Stimulated activated CD4-positive, alpha-beta T cell treated with anti-CD3 and anti-CD28 coated beads, Interleukin-2, amount 100 ng/mL, for 4 hours (primary cell): ENCODE results near the gene CD151.

Experiments used
- DNase-seq: peaks from one replicate; pipeline ENCODE4 v3.0.0-alpha.2; 2020; ENCODE audit warnings: low read depth

The CD151 gene

DNA sequence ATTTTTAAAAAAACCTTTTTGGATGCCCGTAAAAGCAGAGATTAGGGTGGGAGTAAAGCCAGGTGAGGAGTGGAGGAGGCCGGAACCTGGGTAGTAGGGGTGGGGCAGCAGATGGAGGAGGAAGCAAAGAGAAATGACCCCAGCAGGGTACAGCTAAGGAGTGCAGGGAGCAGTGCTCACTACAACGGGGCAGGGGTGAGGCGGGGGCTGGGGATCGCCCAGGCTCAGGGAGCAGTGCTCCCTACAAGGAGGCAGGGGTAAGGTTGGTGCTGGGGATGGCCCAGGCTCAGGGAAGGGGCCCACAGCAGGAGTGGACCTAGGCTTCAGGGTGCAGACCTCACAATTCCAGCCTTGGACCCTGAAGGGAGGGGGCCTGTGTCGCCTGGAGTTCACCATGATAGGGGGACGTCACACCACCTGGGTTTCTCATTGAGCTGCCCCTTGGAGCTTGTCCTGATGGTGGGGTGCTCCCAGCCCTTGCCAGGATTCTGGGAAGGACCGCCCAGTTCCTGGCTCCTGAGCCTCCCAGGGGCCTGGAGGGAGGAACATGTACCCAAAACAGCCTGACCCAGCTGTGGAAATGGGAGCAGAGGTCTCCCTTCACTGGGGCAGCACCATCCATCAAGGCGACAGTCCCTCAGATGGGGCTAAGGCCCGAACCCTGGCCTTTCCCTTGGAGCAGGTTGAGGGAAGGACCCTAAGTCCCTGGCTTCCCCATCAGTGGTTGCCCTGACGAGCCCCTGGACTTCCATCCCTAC lies 16.9 kb upstream of the CD151 start:
- no peak for DNase-seq

DNA sequence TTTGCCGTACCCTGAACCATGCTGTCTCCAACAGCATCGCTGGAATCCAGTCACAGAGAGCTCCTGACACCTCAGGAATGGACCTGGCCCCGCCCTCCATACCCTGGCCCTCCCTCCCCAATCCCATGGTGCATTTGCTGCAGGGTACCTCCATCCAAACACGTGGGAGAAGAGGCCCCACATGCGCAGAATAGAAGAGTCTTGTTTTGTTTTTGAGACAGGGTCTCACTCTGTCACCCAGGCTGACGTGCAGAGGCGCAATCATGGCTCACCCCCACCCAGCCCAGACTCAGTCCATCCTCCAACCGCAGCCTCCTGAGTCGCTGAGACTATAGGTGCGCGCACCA lies 16.3 kb upstream of the CD151 start:
- no peak for DNase-seq

DNA sequence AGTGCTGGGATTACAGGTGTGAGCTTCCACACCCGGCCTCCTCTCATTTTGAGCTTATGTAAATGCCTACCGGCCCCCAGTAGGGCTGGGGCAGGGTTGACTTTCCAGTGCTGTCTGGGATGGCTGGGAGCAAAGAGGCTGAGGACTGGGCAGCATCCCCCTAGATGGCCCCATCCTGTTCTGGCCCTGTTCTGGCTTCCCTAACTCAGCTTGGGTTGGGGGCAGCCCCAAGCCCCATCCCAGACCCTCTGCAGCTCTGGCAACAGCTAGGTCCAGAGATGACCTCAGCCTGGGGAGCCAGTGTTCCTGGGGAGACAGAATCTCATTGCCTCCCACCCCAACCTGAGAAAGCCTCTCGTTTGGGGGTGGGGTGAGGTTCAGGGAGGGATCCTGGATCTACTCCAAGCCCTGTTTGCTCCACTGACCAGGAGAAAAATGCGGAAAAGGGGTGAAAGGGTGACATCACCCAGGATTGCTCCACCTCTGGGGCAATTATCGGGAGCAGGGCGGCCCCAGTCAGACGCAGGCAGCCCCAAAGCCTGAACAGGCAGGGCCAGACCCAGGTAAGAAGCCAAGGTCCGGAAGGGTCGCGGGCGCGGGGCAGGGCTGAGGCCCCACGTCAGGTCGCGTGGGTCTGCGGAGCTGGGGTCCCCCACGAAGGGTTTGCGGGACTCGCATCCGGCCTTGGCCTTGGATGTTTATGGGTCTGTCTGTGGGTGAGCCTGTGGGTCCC lies 14.2 kb upstream of the CD151 start, which contains the start of gene PNPLA2:
TSS of gene PNPLA2 (plus strand) at position 519 of the 733 bp plus-strand sequence. CDS start 805 bp downstream, outside the sequence.
- DNase-seq, result no peak

DNA sequence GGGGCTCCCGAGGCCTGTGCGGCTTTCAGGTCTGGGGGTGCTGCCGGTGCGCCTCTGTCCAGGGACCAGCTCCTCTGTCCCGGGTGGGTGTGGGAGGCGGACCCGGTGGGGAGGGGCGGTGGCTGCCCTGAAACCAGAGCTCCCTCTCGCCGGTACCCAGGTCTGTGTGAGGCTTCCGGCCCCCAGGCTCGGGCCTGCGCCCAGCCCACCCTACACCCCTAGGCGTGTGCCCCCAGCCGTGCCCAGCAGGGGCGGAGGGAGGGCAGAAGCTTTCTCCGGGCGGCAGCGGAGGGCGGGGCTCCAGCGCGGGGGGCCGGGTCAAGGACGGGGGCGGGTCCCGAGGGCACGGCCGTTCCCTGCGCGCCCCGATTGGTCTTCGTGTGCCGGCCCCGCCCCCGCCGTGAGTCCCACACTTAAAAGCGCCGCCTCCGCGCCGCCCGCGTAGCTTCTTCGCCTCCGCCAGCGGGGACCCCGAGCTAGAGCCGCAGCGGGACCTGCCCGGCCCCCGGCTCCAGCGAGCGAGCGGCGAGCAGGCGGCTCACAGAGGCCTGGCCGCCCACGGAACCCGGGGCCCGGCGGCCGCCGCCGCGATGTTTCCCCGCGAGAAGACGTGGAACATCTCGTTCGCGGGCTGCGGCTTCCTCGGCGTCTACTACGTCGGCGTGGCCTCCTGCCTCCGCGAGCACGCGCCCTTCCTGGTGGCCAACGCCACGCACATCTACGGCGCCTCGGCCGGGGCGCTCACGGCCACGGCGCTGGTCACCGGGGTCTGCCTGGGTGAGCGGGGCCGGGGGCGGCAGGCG lies 13.4 kb upstream of the CD151 start:
- peak; percentile 90 for DNase-seq

DNA sequence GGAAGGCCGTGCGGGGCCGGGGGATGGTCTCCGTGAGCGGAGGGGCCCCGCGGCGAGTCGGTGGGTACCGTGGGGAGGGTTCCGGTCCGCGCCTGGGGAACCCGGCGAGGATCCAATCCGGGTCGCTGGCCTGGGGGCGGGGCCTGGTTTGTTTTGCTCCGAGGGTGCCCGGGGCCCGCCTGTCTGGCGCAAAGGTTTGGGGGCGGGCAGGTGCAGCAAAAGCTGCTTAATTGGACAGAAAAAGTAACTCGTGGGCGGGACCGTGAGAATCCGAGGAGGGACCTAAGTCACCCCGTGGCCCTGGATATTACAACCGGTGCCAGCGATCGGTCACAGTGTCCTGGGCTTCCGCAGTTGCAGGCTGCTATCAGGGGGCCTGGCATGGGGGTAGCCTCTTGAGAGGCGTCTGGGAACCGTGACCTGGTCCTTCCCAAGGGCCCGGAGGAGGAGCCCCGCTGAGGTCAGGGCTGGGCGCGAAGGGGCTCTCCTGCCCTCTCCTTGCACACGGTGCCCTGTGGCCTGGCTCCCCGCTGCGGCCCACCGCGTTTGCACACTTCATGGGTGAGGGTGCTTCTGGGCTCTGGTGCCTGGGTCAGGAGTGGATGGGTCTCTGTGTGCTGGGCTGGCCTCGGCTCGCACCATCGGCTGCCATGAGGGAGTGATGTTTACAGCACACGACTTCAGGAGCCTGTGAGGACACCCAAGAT lies 12.7 kb upstream of the CD151 start:
- peak; percentile 84 for DNase-seq

DNA sequence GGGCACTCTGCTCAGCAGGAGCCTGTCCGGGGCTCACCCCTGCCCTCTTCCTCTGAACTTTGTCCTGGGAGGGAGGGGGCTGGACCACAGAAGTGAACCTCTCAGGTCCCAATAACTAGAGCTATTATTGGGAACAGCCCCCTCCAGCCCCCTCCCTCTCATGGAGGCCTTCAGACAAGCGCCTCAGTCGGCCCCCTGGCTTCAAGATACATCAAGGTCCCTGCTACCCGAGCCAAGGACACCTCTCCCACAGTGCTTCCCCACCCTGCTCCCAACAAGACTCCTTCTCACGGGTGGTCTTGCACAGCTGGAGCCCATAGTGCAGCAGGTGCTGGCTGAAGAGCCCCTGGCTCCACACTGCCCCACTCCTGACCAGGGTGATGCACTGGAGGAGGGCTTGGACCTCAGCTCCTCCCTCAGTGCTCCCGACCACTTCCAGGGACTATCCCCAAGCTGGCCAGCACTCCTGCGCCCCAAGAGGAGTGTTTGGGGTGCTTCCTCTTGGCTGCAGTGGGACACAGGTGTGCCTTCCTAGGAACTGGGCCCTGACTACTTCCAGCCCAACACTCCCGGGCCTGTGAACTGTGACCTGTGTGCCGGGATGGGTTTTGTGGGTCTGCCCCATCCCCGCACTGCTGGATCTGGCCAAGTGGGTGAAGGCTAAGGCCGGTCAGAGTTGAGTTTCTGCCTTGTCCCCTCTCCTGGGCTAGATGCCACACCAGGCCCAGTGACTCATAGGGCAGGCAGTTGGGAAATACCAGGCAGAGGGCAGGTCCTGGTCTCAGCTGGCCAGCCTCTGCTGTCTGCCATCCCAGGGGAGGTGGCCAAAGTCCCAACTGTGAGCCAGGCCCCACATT lies 11.9 kb upstream of the CD151 start:
- no peak for DNase-seq

DNA sequence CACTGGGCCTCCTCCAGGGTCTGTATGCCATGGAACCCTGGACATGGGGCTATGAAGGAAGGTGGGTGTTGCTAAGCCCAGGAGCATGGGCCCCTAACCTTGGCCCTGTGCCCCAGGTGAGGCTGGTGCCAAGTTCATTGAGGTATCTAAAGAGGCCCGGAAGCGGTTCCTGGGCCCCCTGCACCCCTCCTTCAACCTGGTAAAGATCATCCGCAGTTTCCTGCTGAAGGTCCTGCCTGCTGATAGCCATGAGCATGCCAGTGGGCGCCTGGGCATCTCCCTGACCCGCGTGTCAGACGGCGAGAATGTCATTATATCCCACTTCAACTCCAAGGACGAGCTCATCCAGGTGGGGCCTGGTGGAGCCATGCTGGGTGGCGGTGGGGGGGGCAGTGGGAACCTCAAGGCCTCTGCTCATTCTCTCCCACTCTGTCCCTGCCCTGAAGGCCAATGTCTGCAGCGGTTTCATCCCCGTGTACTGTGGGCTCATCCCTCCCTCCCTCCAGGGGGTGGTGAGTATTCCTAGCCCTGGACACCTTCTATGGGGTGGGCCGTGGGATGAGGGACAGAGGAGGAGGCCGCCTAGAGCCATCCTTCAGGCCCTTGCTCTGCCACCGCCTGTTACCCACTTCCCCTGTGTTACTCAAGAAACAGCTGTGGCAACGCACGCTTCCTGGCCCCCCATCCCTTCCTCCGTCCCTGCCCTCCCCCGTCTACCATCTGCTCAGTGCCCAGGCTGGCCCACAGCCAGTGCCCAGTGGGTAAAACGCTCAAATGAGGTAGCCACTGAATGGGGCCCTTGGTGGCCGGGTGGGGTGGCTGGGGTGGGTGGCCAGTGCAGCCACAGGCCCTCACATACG lies 11.0 kb upstream of the CD151 start:
- no peak for DNase-seq

DNA sequence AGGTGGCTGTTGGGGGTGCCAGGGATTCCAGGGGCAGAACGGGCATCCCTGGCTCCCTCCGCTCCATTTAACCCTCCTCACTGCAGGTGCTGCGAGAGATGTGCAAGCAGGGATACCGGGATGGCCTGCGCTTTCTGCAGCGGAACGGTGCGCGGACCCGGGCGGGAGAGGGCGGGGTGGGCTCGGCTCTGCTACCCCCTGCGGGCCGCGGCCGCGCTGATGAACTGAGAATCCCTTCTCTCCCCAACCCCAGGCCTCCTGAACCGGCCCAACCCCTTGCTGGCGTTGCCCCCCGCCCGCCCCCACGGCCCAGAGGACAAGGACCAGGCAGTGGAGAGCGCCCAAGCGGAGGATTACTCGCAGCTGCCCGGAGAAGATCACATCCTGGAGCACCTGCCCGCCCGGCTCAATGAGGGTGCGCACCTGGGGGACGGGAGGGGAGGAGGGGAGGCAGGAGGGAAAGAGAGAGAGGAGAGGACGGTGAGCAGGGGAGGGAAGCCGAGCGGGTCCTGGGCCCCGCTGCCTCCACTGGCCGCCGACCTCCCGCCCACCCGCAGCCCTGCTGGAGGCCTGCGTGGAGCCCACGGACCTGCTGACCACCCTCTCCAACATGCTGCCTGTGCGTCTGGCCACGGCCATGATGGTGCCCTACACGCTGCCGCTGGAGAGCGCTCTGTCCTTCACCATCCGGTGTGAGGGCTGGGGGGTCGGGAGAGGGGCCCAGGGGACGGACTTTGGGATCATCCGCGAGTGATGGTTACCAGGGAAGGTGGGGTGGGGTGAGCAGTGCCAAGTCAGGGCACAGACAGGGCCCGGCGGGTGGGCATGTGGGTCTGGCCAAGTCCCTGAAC lies 9.1 kb upstream of the CD151 start:
- no peak for DNase-seq

DNA sequence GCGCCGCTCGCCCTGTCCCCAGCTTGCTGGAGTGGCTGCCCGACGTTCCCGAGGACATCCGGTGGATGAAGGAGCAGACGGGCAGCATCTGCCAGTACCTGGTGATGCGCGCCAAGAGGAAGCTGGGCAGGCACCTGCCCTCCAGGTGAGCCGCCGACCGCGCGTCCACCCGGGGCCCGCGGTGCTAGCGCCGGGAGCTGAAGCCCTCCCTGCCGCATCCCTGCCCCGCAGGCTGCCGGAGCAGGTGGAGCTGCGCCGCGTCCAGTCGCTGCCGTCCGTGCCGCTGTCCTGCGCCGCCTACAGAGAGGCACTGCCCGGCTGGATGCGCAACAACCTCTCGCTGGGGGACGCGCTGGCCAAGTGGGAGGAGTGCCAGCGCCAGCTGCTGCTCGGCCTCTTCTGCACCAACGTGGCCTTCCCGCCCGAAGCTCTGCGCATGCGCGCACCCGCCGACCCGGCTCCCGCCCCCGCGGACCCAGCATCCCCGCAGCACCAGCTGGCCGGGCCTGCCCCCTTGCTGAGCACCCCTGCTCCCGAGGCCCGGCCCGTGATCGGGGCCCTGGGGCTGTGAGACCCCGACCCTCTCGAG lies 8.4 kb upstream of the CD151 start:
- no peak for DNase-seq

DNA sequence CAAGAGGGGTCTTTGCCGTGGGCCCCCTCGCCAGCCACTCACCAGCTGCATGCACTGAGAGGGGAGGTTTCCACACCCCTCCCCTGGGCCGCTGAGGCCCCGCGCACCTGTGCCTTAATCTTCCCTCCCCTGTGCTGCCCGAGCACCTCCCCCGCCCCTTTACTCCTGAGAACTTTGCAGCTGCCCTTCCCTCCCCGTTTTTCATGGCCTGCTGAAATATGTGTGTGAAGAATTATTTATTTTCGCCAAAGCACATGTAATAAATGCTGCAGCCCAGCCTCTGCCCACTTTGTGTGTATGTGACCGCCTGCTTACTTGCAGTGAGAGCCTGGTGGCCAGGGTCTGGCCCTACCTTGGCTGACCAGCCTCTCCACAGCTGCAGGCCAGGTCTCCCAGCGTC lies 7.8 kb upstream of the CD151 start:
- DNase-seq, result no peak

DNA sequence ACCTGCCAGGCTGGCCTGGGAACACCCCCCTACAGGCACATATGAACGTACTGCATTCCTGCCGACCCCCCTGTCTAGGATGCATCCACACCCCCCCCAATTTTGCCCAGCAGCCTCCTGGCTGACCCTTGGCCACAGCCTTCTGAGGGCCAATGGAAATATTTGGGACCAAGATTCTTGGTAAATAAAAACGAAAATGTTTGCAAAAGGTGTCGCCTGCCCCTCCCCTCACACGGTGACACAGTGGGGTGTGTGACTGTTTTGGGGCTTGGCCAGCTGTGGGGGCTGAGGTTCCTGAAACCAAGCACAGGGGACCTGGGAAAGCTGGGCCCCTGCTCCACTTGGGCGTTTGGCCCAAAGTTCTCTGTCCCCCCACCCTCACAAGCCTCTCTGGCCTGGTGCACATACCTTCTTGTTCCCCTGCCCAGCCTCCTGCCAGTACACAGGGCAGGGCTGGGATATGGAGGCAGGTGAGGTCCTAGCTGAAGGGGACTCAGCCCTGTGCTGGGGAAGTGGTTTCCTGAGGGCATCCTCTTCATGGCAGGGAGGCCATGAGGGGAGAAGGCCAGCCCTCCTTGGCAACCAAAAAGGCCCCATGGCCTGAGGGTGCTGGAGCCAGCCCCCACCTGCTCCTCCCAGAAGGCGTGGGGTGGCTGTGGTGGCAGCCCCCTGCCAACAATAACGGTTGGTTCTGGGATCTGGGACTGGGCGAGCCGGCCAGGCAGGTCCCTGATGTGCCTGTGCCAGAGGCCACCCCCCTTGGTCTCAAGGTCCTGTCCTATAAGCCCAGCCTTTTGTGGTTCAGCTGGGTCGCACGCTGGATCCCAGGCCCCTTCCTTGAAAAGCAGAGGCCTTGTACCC lies 7.2 kb upstream of the CD151 start:
- DNase-seq, result no peak

DNA sequence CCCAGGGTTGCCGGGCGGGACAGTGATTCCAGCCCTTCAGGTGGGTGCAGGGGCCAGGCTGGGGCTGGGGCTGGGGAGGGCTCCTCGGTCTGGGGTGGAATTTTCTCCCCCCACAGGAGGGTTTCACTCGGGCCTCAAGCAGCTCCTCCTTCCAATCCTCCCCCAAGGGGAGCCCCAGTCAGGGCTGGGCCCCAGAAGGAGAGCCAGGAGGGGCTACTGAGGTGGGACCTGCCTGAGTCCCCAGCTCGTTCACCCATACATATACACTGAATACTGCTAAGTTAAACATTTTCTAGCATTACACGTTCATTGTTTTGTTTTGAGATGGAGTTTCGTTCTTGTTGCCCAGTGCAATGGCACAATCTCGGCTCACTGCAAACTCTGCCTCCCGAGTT lies 6.5 kb upstream of the CD151 start:
- DNase-seq, result no peak

DNA sequence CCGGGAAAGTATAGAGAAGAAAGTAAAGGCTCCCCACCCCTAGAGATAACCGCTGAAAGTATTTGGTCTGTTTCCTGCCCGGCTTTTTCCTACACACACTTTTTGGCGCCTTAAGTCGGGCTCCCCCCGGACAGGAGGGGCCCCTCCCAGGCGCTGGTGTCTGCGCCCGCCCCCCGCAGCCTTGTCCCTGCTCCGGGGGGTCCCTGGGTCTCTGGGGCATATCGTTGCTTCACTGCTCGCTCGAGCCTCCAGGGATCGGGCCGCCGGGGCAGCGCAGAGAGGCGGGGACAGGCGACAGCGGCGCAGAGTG lies 6.0 kb upstream of the CD151 start:
- DNase-seq, result no peak

DNA sequence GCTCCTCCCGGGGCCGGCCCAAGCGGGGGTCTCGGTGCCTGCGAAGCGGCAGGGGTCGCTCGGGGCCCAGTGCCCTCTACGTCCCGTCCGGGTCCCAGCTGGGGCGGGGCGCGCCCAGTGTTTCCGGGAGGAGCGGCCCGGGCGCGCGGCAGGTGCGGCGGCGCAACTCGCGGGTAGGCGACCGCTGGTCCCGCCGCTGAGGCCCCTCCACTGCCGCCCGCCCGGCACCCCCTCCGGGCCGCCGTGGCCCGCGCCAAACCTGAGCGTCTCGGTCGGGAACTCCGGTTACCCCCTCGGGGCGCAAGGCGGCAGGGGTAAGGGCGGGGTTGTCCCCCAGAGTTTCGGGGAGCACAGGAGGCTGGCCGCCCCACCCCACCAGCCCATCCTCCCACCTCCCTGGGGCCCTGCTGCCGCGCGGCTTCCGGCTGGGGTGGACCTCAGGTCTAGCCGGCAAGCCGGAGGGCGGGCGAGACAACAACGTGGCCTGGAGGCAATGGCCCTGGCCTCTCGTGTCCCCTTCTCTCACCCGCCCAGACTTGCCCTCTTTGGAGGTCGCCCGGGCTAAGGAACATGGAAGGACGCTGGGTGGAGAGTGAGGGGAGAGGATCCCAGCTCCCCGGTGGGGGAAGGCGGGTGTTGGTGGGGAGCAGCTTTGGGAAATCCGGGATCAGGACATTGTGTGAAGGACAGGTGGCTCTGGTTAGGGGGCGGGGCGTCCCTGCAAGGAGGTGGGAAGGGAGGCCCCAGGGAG lies 5.4 kb upstream of the CD151 start:
- no peak for DNase-seq

DNA sequence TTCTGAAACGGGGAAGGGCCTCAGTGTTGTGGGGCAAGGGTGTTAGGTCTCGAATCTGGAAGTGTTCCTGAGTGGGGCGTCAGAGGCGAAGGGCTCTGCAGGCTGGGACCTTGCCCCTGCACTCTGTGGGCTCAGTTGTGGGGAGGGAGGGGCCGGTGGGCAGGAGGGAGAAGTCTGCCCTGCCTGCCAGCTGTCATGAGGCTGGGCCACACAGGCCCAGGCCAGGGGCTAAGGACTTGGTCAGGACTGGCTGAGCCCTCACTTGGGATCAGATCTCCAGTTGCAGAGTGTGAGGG lies 4.9 kb upstream of the CD151 start, which contains the start of gene CRACR2B:
TSS of gene CRACR2B (plus strand) at position 23 of the 296 bp plus-strand sequence. CDS start 689 bp downstream, outside the sequence.
- DNase-seq, result no peak

DNA sequence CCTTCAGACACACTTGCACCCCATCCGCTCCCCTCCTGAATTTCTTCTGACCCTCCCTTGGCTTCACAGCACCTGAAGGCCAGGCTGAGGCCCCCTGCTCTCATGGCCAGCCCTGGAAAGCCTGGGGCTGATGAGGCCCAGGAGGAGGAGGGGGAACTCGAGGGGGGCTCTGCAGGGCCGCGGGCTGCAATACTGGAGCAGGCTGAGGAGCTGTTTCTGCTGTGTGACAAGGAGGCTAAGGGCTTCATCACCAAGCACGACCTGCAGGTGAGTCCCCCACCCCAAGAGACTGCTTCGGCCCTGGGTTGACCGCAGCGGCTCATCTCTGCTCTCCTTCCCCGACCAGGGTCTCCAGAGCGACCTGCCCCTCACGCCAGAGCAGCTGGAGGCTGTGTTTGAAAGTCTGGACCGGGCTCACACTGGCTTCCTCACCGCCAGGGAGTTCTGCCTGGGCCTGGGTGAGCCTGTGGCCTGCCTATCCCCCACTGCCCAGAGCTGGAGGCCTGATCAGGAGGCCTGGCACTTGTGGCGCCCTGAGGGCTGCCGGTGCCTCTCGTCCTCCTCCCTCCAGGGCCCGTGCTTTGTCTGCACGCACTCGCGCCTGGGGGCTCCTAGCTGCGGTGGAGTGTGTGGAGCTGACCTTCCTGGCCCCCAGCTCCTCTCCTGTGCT lies 4.1 kb upstream of the CD151 start:
- no peak for DNase-seq
